Stimulated activated CD4-positive, alpha-beta T cell treated with anti-CD3 and anti-CD28 coated beads, Interleukin-4, amount 100 ng/mL, for 1 hour (primary cell): ENCODE results near the gene CDC5L.
"Not testable (repeated sequence)": the region's sequence is repeated elsewhere in the genome, so short reads cannot be mapped to it uniquely, and the experiment has no call there.

ENCODE experiments used
- DNase-seq: peaks from one replicate; pipeline ENCODE4 v3.0.0-alpha.2; 2020

The CDC5L gene

GRCh38 chr6:44387346-44388134 lies at the start of gene CDC5L:
Gene CDC5L, plus strand, starts transcription at chr6:44387706. Its CDS starts 118 bp downstream, at chr6:44387824.
- peak; percentile 84 for DNase-seq

GRCh38 chr6:44338228-44339122 lies 49.0 kb upstream of the CDC5L start:
- DNase-seq: peak; percentile 58

- DNase-seq: no peak
Observed at GRCh38 chr6:44339301-44339700, 48.2 kb upstream of the CDC5L start.

DNA sequence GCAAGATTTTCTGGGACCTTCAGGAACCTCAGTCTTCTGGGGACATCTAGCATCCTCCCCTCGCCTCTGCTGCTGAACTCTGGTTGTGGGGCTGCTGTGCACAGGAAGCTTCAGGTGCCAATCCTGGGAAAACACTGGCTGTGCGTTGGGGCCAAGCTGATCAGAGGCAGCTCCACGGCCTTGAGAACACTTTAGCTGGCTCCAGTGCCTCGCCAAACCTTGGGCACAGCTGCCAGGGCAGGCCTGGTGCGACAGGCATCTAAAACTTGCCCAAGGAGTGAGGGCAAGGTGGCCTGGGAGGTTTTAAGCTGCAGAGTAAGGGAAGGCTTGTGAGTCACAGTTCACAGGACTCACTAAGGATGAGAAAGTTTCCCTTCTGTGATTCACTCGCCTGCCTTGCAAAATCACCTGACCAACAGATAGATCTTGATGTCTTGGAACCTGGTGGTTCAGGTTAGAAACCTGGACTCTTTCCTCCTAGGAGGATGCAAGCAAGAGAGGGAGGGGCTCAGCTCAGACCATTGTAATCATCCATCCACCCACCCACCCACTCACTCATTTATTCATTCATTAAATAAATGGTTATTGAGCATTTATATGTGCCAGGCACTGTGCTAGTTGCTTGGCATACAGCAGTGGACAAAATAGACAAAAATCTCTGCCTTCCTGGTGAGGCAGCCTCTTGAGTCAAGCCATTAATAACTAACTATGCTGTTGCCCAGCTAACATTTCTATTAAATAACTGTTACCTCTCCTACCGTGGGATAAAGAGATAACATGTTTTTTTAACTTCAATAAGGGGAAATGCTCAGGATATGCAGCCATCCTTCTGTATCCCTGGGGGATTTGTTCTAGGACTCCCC lies 47.5 kb upstream of the CDC5L start:
- DNase-seq: no peak

DNA sequence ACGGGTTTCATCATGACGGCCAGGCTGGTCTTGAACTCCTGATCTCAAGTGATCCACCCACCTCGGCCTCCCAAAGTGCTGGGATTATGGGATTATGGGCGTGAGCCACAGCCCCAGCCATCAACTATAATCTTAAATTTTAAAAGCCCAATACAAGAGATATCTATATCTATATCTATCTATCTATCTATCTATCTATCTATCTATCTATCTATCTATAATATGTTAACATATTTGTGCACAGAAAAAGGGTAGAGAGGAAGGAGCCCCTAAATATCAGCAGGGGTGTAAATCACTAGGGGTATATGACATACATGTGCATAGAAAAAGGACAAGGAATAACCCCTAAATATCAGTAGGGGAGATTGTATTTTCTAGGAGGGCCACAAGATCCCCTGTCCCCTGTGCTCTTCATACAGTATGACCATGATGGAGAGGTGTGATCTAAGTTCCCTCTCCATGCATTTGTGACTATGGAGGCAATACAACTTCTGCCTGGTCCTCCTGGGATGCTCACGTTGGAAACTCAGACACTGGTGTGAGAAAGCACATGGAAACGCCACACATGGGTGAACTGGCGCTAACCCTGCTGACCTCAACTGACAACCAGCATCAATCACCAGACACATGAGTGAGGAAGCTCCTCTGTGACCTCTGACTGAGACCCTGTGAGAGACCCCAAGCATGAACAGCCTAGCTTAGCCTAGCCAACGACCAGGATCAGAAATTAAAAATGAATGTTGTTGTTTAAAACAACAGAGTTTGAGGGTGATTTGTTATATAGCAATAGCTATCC lies 46.2 kb upstream of the CDC5L start:
- no peak for DNase-seq

- no peak for DNase-seq
Observed at GRCh38 chr6:44342052-44342451, 45.5 kb upstream of the CDC5L start.

- DNase-seq: no peak
Observed at GRCh38 chr6:44342489-44342888, 45.0 kb upstream of the CDC5L start, which contains the start of gene SPATS1. Gene SPATS1, plus strand, starts transcription at chr6:44342650. Its CDS starts 446 bp downstream, at chr6:44343096.

- DNase-seq: not testable (repeated sequence)
Observed at GRCh38 chr6:44346818-44347217, 40.7 kb upstream of the CDC5L start.

GRCh38 chr6:44349904-44350649 lies 37.4 kb upstream of the CDC5L start:
- DNase-seq: no peak

- not testable (repeated sequence) for DNase-seq
Observed at GRCh38 chr6:44350650-44350994, 36.9 kb upstream of the CDC5L start.

DNA sequence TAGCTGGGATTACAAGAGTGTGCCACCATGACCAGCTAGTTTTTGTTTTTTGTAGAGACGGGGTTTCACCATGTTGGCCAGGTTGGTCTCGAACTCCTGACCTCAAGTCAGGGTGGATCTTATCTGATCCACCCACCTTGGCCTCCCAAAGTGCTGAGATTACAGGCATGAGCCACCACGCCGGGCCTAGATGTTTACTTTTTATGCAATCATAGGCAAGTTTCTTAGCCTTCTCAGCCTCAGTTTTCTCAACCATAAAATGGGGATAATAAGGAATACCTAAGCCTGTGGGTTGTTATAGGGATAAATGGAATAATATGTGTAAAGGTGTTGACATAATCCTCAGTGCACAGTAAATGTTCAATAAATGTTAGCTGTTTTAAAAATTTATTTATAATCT lies 35.2 kb upstream of the CDC5L start:
- no peak for DNase-seq

GRCh38 chr6:44353336-44353735 lies 34.2 kb upstream of the CDC5L start:
- no peak for DNase-seq

DNA sequence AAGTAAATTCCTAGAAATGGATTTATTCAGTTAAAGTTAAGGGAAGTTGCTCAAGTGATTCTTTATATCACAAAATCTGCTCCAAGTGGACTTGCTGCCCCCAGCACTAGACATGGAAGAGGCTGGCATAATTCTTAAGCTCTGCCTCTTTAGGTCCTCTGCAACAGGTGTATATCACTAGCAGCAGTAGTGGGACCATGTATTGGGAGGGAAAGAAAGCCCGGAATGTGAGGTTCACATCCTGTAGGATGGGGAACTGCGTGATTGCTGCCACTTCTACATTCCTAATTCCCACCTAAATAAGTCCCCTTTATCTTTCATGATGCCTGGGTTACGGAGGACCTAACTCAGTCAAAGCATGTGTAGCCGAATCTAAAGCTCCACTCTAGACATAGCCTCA lies 31.9 kb upstream of the CDC5L start:
- no peak for DNase-seq

- DNase-seq: no peak
Observed at GRCh38 chr6:44356487-44356886, 31.0 kb upstream of the CDC5L start.

DNA sequence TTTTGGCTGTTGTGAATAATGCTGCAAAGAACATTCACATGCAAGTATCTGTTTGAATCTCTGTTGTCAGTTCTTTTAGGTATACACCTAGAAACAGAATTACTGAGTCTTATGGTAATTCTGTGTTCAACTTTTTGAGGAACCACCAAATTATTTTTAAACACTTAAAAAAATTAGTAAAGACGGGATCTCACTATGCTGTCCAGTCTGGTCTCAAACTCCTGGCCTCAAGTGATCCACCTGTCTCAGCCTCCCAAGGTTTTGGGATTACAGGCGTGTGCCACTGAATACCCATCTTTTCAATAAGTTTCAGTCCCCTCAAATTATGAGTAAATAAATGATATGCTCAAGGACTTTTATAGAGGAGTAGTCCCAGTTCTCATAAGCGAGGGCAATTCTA lies 27.5 kb upstream of the CDC5L start:
- no peak for DNase-seq

GRCh38 chr6:44361947-44362346 lies 25.6 kb upstream of the CDC5L start:
- no peak for DNase-seq

GRCh38 chr6:44363377-44363926 lies 24.1 kb upstream of the CDC5L start:
- DNase-seq: no peak

DNA sequence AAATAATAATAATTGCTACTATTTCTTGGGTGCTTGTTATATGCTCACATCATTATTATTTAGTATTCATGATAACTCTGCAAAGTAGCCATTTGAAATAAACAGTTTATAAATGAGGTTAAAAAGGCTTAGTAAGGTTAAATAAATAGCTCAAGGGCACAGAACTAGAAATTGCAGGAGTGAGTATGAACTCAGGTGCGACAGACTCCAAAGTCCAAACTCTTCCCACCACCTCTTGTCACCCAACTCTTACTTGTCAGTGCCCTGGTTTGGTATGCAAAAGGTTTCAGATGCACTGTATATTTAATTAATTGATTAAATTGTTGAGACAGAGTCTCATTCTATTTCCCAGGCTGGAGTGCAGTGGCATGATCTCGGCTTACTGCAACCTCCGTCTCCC lies 20.7 kb upstream of the CDC5L start:
- DNase-seq: no peak

DNA sequence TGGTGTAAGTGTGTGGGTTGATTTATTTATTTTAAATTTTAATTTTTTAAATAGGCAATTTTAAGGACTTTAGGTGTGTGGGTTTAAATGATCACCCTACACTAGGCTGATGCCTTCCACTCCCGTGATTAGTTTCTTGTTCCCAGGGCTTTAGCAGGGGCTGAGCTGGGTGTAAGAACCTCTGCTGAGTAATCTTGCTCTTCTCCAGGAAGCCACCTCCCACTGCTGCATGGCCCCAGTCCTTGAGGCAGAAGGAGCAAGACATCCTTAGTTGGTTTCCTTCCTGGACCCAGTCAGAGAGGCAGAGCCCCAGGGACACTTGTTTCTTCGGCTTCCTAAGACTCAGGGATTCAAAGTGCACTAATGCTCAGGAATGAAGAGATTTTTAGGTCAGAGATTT lies 19.8 kb upstream of the CDC5L start:
- DNase-seq: no peak

GRCh38 chr6:44373051-44373450 lies 14.5 kb upstream of the CDC5L start:
- DNase-seq: no peak

- DNase-seq: no peak
Observed at GRCh38 chr6:44373787-44374186, 13.7 kb upstream of the CDC5L start.
